Measurements from ENCODE around the gene TXNDC17.
A peak's percentile ranks its signal among the peaks of the same experiment; 100 is the strongest.

Gene TXNDC17

DNA sequence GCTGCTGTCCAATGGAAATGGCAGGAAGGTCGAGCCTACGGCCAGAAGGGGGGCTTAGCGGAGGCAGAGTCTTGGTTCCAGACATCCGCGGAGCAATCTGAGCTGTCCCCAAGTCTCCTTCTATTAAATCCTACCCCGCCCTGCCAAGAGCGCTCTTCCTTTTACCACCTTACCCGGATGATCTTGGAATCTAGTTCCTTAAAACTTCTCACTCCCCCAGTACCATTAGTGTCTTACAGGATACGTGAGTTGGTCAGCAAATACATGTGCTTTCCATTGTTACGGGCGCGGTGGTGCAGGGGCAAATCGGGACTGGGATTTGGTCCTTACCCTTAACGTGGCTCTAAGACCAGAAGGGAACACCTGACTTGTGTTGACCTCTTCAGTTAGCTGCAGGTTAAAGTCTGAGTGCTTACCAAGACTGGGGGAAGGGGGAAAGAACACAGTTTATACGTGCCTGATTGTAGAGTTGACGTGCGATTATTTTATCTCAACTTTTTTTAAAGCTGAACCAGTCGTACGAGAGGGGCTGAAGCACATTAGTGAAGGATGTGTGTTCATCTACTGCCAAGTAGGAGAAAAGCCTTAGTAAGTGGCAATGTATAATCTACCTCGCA, 495 bp downstream of the TXNDC17 start:
- no peak overlapping the region for H2BK120ac ChIP-seq (ENCODE audit: insufficient read depth, low read length, poor library complexity)
- peak overlapping the region; percentile 23 for H3K14ac ChIP-seq (ENCODE audit: low read length)
- no CpG with 5 or more reads among the region's 20 CpGs for whole genome bisulfite sequencing (ENCODE audit: extremely low coverage, insufficient coverage, insufficient read length)

GRCh38 chr17:6642592-6642991, 1.7 kb downstream of the TXNDC17 start:
- WGBS (ENCODE audit: extremely low coverage, insufficient coverage, insufficient read length): no CpG with 5 or more reads among the region's 2 CpGs
- peaks cover 12% of the 10 kb centered on the region for H3K79me1 ChIP-seq (ENCODE audit: low read length)
- no peak overlapping the region for H3K9ac ChIP-seq (ENCODE audit: low read length)
- no peak overlapping the region for H4K8ac ChIP-seq (ENCODE audit: low read depth, low read length)
- no peak overlapping the region for H3K23ac ChIP-seq (ENCODE audit: low read length)
- H2AFZ ChIP-seq (ENCODE audit: insufficient read depth, low read length, poor library complexity): no peak overlapping the region
- H3K14ac ChIP-seq (ENCODE audit: low read length): no peak overlapping the region
- no peak overlapping the region for H3K4me2 ChIP-seq (ENCODE audit: low read length)
- H2BK12ac ChIP-seq (ENCODE audit: low read length): no peak overlapping the region
- H3K27me3 ChIP-seq (ENCODE audit: insufficient read depth, low read length): no peaks in the 10 kb centered on the region
- H2BK120ac ChIP-seq (ENCODE audit: insufficient read depth, low read length, poor library complexity): no peak overlapping the region
- H3K27ac ChIP-seq (ENCODE audit: low read depth, low read length): no peak overlapping the region
- no peaks in the 10 kb centered on the region for H3K9me3 ChIP-seq (ENCODE audit: insufficient read depth, low read depth, low read length)
- no peak overlapping the region for H4K12ac ChIP-seq (ENCODE audit: low read depth, low read length)
- H2BK5ac ChIP-seq (ENCODE audit: low read depth, low read length, poor library complexity): no peak overlapping the region
- no peak for DNase-seq
- no peak overlapping the region for H3K18ac ChIP-seq (ENCODE audit: low read length)
- peaks cover 9% of the 10 kb centered on the region for H3K79me2 ChIP-seq (ENCODE audit: control insufficient read depth, insufficient read depth, low read length, poor library complexity)
- H3K4ac ChIP-seq (ENCODE audit: low read depth, low read length): no peak overlapping the region
- no peak overlapping the region for H4K91ac ChIP-seq (ENCODE audit: low read depth, low read length)
- no peak overlapping the region for H2AK5ac ChIP-seq (ENCODE audit: low read length)
- no peak overlapping the region for H3K4me3 ChIP-seq (ENCODE audit: low read depth, low read length)
- H3K36me3 ChIP-seq (ENCODE audit: control insufficient read depth in 1 of 2, insufficient read depth in 2 of 2, low read length in 2 of 2): peaks cover 6 to 7% of the 10 kb centered on the region in 2 experiments
- H3K4me1 ChIP-seq (ENCODE audit: control insufficient read depth in 1 of 2, insufficient read depth in 2 of 2, low read length in 2 of 2): peaks cover 9 to 10% of the 10 kb centered on the region in 2 experiments

More for the DNA sequence above, 495 bp downstream of the TXNDC17 start:
- peak; percentile 6 to 54 for DNase-seq
- Histone ChIP-seq H3K4me2 (ENCODE audit: low read length) (peak overlapping the region; percentile 69), H2BK5ac (ENCODE audit: low read depth, low read length, poor library complexity) (peak overlapping the region; percentile 5), H4K8ac (ENCODE audit: low read depth, low read length) (peak overlapping the region; percentile 99), H3K36me3 (ENCODE audit: control insufficient read depth in 1 of 2, insufficient read depth in 2 of 2, low read length in 2 of 2) (peaks cover 3 to 5% of the 10 kb centered on the region in 2 experiments), H4K91ac (ENCODE audit: low read depth, low read length) (no peak overlapping the region), H4K12ac (ENCODE audit: low read depth, low read length) (peak overlapping the region; percentile 20), H3K4me3 (ENCODE audit: low read depth, low read length) (peak overlapping the region; percentile 87), H3K27me3 (ENCODE audit: insufficient read depth, low read length) (no peaks in the 10 kb centered on the region), H2AK5ac (ENCODE audit: low read length) (no peak overlapping the region), H3K79me2 (ENCODE audit: control insufficient read depth, insufficient read depth, low read length, poor library complexity) (peaks cover 9% of the 10 kb centered on the region), H3K9ac (ENCODE audit: low read length) (peak overlapping the region; percentile 83), H3K18ac (ENCODE audit: low read length) (peak overlapping the region; percentile 7), H2AFZ (ENCODE audit: insufficient read depth, low read length, poor library complexity) (peak overlapping the region; percentile 41), H2BK12ac (ENCODE audit: low read length) (no peak overlapping the region), H3K23ac (ENCODE audit: low read length) (no peak overlapping the region), H3K4ac (ENCODE audit: low read depth, low read length) (no peak overlapping the region), H3K27ac (ENCODE audit: low read depth, low read length) (peak overlapping the region; percentile 14), H3K4me1 (ENCODE audit: control insufficient read depth in 1 of 2, insufficient read depth in 2 of 2, low read length in 2 of 2) (peaks cover 9 to 10% of the 10 kb centered on the region in 2 experiments), H3K9me3 (ENCODE audit: insufficient read depth, low read depth, low read length) (no peaks in the 10 kb centered on the region), H3K79me1 (ENCODE audit: low read length) (peaks cover 12% of the 10 kb centered on the region)

DNA sequence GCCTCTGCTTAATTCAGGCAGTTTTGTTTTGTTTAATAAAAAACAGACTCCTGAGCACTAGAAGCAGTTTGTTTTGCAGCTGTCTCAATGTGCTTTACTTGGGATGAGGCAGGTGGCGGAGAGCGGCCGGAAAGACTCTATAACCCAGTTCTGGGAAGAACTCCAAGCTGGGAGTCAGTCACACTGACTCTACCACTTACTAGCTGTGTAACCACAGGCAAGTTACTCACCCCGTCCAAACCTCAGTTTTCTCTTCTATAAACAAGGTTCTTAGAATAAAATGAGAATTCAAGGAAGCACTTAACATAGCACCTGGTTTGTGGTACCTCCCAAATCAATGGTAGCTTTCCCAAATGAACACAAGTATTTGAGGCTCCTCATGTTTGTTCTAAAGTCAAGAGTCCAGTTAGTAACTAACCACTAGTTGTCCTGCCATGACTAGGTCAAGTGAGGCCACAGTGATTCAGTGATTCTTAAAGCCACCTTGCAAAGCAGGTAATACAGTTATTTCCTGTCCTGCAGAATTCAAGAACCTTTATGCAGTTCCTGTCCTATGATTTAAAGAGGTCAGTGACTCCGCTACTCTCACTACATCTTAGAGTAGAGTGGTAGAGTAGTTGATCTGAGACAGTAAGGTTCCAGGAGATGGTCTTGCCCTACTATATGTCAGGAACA, 2.7 kb downstream of the TXNDC17 start:
- Histone ChIP-seq H4K91ac (ENCODE audit: low read depth, low read length) (no peak overlapping the region), H3K4me3 (ENCODE audit: low read depth, low read length) (no peak overlapping the region), H3K79me1 (ENCODE audit: low read length) (peaks cover 12% of the 10 kb centered on the region), H2BK5ac (ENCODE audit: low read depth, low read length, poor library complexity) (no peak overlapping the region), H3K14ac (ENCODE audit: low read length) (no peak overlapping the region), H3K36me3 (ENCODE audit: control insufficient read depth in 1 of 2, insufficient read depth in 2 of 2, low read length in 2 of 2) (peaks cover 4 to 12% of the 10 kb centered on the region in 2 experiments), H3K27ac (ENCODE audit: low read depth, low read length) (no peak overlapping the region), H4K12ac (ENCODE audit: low read depth, low read length) (no peak overlapping the region), H2AFZ (ENCODE audit: insufficient read depth, low read length, poor library complexity) (no peak overlapping the region), H3K9ac (ENCODE audit: low read length) (no peak overlapping the region), H3K27me3 (ENCODE audit: insufficient read depth, low read length) (no peaks in the 10 kb centered on the region), H3K4me2 (ENCODE audit: low read length) (no peak overlapping the region), H2AK5ac (ENCODE audit: low read length) (no peak overlapping the region), H2BK12ac (ENCODE audit: low read length) (no peak overlapping the region), H3K4ac (ENCODE audit: low read depth, low read length) (no peak overlapping the region), H3K18ac (ENCODE audit: low read length) (no peak overlapping the region), H3K79me2 (ENCODE audit: control insufficient read depth, insufficient read depth, low read length, poor library complexity) (peaks cover 9% of the 10 kb centered on the region), H4K8ac (ENCODE audit: low read depth, low read length) (no peak overlapping the region), H2BK120ac (ENCODE audit: insufficient read depth, low read length, poor library complexity) (no peak overlapping the region), H3K4me1 (ENCODE audit: control insufficient read depth in 1 of 2, insufficient read depth in 2 of 2, low read length in 2 of 2) (peaks cover 9 to 10% of the 10 kb centered on the region in 2 experiments), H3K9me3 (ENCODE audit: insufficient read depth, low read depth, low read length) (no peaks in the 10 kb centered on the region), H3K23ac (ENCODE audit: low read length) (no peak overlapping the region)
- DNase-seq: no peak
- WGBS (ENCODE audit: extremely low coverage, insufficient coverage, insufficient read length): no CpG with 5 or more reads among the region's 5 CpGs

GRCh38 chr17:6648181-6648580, 7.3 kb downstream of the TXNDC17 start:
- H3K4me1 ChIP-seq (ENCODE audit: control insufficient read depth in 1 of 2, insufficient read depth in 2 of 2, low read length in 2 of 2): peaks cover 7 to 8% of the 10 kb centered on the region in 2 experiments
- no peaks in the 10 kb centered on the region for H3K27me3 ChIP-seq (ENCODE audit: insufficient read depth, low read length)
- no peak overlapping the region for H4K8ac ChIP-seq (ENCODE audit: low read depth, low read length)
- peaks cover 8% of the 10 kb centered on the region for H3K79me1 ChIP-seq (ENCODE audit: low read length)
- no peak overlapping the region for H3K9ac ChIP-seq (ENCODE audit: low read length)
- no peak overlapping the region for H3K4me2 ChIP-seq (ENCODE audit: low read length)
- H3K4me3 ChIP-seq (ENCODE audit: low read depth, low read length): no peak overlapping the region
- H3K4ac ChIP-seq (ENCODE audit: low read depth, low read length): no peak overlapping the region
- H3K79me2 ChIP-seq (ENCODE audit: control insufficient read depth, insufficient read depth, low read length, poor library complexity): peaks cover 2% of the 10 kb centered on the region
- no peak overlapping the region for H2AFZ ChIP-seq (ENCODE audit: insufficient read depth, low read length, poor library complexity)
- no peak overlapping the region for H2BK12ac ChIP-seq (ENCODE audit: low read length)
- H2BK5ac ChIP-seq (ENCODE audit: low read depth, low read length, poor library complexity): no peak overlapping the region
- H4K12ac ChIP-seq (ENCODE audit: low read depth, low read length): no peak overlapping the region
- no peaks in the 10 kb centered on the region for H3K9me3 ChIP-seq (ENCODE audit: insufficient read depth, low read depth, low read length)
- H4K91ac ChIP-seq (ENCODE audit: low read depth, low read length): no peak overlapping the region
- DNase-seq: no peak
- no peak overlapping the region for H3K23ac ChIP-seq (ENCODE audit: low read length)
- no peak overlapping the region for H3K27ac ChIP-seq (ENCODE audit: low read depth, low read length)
- no peak overlapping the region for H2AK5ac ChIP-seq (ENCODE audit: low read length)
- H3K14ac ChIP-seq (ENCODE audit: low read length): no peak overlapping the region
- H2BK120ac ChIP-seq (ENCODE audit: insufficient read depth, low read length, poor library complexity): no peak overlapping the region
- H3K36me3 ChIP-seq (ENCODE audit: control insufficient read depth in 1 of 2, insufficient read depth in 2 of 2, low read length in 2 of 2): peaks cover 3 to 13% of the 10 kb centered on the region in 2 experiments
- H3K18ac ChIP-seq (ENCODE audit: low read length): no peak overlapping the region
